ENCODE data around the gene MYLK2.

DNA sequence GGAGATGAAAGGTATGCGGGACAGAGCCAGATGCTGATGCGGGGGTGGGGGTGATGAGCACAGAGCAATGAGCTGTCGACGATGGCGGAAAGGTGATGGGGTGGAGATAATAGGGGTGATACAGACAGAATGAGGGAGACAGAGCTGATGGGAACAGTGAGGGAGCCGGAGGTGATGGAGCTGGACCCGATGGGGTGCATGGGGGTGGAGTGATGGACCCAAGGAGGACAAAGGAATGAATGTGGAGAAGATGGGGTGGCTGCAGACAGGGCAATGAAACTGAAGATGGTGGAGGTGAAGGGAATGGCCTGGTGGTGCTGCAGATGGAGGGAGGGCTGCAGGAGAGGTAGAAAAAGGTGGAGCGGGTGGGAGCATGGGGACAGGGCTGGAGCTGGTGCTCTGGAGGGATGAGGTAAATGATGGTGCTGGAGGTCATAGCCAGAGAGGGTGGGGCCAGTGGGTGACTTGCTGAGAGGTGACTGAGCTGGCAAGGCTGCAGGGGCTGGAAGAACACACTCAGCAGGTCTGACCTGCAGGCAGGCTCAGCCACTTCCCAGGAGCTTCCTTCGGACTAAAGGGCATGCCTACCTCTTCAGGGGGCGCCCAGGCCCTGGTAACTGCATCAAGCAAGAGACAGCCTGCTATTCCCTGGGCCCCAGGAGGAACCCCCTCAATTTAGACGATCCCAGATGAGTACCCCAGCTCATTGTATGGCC, 32.2 kb downstream of the MYLK2 start:
- TF ChIP-seq, protein P1, sequence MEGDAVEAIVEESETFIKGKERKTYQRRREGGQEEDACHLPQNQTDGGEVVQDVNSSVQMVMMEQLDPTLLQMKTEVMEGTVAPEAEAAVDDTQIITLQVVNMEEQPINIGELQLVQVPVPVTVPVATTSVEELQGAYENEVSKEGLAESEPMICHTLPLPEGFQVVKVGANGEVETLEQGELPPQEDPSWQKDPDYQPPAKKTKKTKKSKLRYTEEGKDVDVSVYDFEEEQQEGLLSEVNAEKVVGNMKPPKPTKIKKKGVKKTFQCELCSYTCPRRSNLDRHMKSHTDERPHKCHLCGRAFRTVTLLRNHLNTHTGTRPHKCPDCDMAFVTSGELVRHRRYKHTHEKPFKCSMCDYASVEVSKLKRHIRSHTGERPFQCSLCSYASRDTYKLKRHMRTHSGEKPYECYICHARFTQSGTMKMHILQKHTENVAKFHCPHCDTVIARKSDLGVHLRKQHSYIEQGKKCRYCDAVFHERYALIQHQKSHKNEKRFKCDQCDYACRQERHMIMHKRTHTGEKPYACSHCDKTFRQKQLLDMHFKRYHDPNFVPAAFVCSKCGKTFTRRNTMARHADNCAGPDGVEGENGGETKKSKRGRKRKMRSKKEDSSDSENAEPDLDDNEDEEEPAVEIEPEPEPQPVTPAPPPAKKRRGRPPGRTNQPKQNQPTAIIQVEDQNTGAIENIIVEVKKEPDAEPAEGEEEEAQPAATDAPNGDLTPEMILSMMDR (conservative IDR thresholded peaks at IDR 0.05; ENCODE audit: low read length), result no peak
- no peak for TF ChIP-seq EZH2phosphoT487 (IDR thresholded peaks at IDR 0.05; ENCODE audit: borderline replicate concordance, low read depth, low read length)
